HTERT RPE-1 (cell line): ENCODE data around the gene COL23A1.

Source experiments
- in situ Hi-C: fragments of 300-500 bp; cut with MboI; formaldehyde crosslinking; loops from 4 replicates; pipeline ENCODE4 v1.14.3; 2020; ENCODE audit warnings: low sequenced_read_pairs

Gene COL23A1

GRCh38 chr5:178218827-178219226 lies 371.4 kb downstream of the COL23A1 start:
- in situ Hi-C loops = no loop called here

GRCh38 chr5:178218237-178218776 lies 371.9 kb downstream of the COL23A1 start:
- in situ Hi-C loops = no loop called here

- in situ Hi-C loops = no loop called here
Observed at GRCh38 chr5:178216779-178217178, 373.4 kb downstream of the COL23A1 start.

GRCh38 chr5:178216088-178216534 lies 374.1 kb downstream of the COL23A1 start:
- in situ Hi-C loops = no loop called here

GRCh38 chr5:178215280-178216002 lies 374.8 kb downstream of the COL23A1 start:
- in situ Hi-C loops = no loop called here

- in situ Hi-C loops = no loop called here
Observed at GRCh38 chr5:178214160-178214803, 375.9 kb downstream of the COL23A1 start.

GRCh38 chr5:178213748-178214151 lies 376.4 kb downstream of the COL23A1 start:
- in situ Hi-C loops = no loop called here

- in situ Hi-C loops = no loop called here
Observed at GRCh38 chr5:178213003-178213461, 377.2 kb downstream of the COL23A1 start.

GRCh38 chr5:178212241-178213002 lies 377.8 kb downstream of the COL23A1 start:
- in situ Hi-C loops = no loop called here

GRCh38 chr5:178211095-178212048 lies 378.8 kb downstream of the COL23A1 start:
- in situ Hi-C loops = no loop called here

- in situ Hi-C loops = no loop called here
Observed at GRCh38 chr5:178210686-178211085, 379.5 kb downstream of the COL23A1 start.

GRCh38 chr5:178210073-178210535 lies 380.1 kb downstream of the COL23A1 start:
- in situ Hi-C loops = no loop called here

- in situ Hi-C loops = no loop called here
Observed at GRCh38 chr5:178209334-178210072, 380.7 kb downstream of the COL23A1 start.

- in situ Hi-C loops = no loop called here
Observed at GRCh38 chr5:178208540-178209227, 381.5 kb downstream of the COL23A1 start.

GRCh38 chr5:178207917-178208280 lies 382.3 kb downstream of the COL23A1 start:
- in situ Hi-C loops = no loop called here

- in situ Hi-C loops = no loop called here
Observed at GRCh38 chr5:178207183-178207916, 382.8 kb downstream of the COL23A1 start.

- in situ Hi-C loops = no loop called here
Observed at GRCh38 chr5:178206166-178207101, 383.8 kb downstream of the COL23A1 start.
